ENCODE results near the gene TPP2. TPM values are rescaled to one million over a fixed set of nuclear protein-coding genes. Genes with fewer than 3 reads are reported as not detected.
A peak's percentile ranks its signal among the peaks of the same experiment; 100 is the strongest.

TPP2 gene
- total RNA-seq, 1 donor from 2014 or later = 51.4 TPM

GRCh38 chr13:102707467-102707866 lies 110.7 kb downstream of the TPP2 start:
- DNase-seq (ENCODE audit: low read depth) = peak; percentile 76
- Histone ChIP-seq H3K27me3 (ENCODE audit: control insufficient read depth, insufficient read depth, low read length) (no peaks in the 10 kb centered on the region), H3K4me3 (ENCODE audit: low read depth, low read length) (no peak overlapping the region), H3K36me3 (ENCODE audit: control insufficient read depth, insufficient read depth, low read length) (no peaks in the 10 kb centered on the region)
- TF ChIP-seq CTCF (IDR thresholded peaks at IDR 0.05; ENCODE audit: insufficient read depth, low read length, poor library complexity, severe bottlenecking) = no peak

- Histone ChIP-seq H3K27me3 (ENCODE audit: control insufficient read depth, insufficient read depth, low read length) (no peaks in the 10 kb centered on the region), H3K4me3 (ENCODE audit: low read depth, low read length) (no peak overlapping the region), H3K36me3 (ENCODE audit: control insufficient read depth, insufficient read depth, low read length) (no peaks in the 10 kb centered on the region)
- TF ChIP-seq CTCF (IDR thresholded peaks at IDR 0.05; ENCODE audit: insufficient read depth, low read length, poor library complexity, severe bottlenecking) = no peak
- DNase-seq (ENCODE audit: low read depth) = no peak
These were observed 111.4 kb downstream of the TPP2 start for GRCh38 chr13:102708211-102708610.

GRCh38 chr13:102708991-102709390 lies 112.2 kb downstream of the TPP2 start:
- no peak for TF ChIP-seq CTCF (IDR thresholded peaks at IDR 0.05; ENCODE audit: insufficient read depth, low read length, poor library complexity, severe bottlenecking)
- Histone ChIP-seq H3K4me3 (ENCODE audit: low read depth, low read length) (no peak overlapping the region), H3K36me3 (ENCODE audit: control insufficient read depth, insufficient read depth, low read length) (no peaks in the 10 kb centered on the region), H3K27me3 (ENCODE audit: control insufficient read depth, insufficient read depth, low read length) (no peaks in the 10 kb centered on the region)
- DNase-seq (ENCODE audit: low read depth) = no peak

- no peaks in the 10 kb centered on the region for H3K27me3 ChIP-seq (ENCODE audit: control insufficient read depth, insufficient read depth, low read length)
- TF ChIP-seq CTCF (IDR thresholded peaks at IDR 0.05; ENCODE audit: insufficient read depth, low read length, poor library complexity, severe bottlenecking) = no peak
- DNase-seq (ENCODE audit: low read depth) = no peak
- H3K36me3 ChIP-seq (ENCODE audit: control insufficient read depth, insufficient read depth, low read length) = no peaks in the 10 kb centered on the region
- no peak overlapping the region for H3K4me3 ChIP-seq (ENCODE audit: low read depth, low read length)
These were observed 112.8 kb downstream of the TPP2 start for GRCh38 chr13:102709536-102709935.

- Histone ChIP-seq H3K27me3 (ENCODE audit: control insufficient read depth, insufficient read depth, low read length) (no peaks in the 10 kb centered on the region), H3K36me3 (ENCODE audit: control insufficient read depth, insufficient read depth, low read length) (no peaks in the 10 kb centered on the region), H3K4me3 (ENCODE audit: low read depth, low read length) (no peak overlapping the region)
- DNase-seq (ENCODE audit: low read depth) = no peak
- TF ChIP-seq CTCF (IDR thresholded peaks at IDR 0.05; ENCODE audit: insufficient read depth, low read length, poor library complexity, severe bottlenecking) = no peak
These were observed 113.5 kb downstream of the TPP2 start for GRCh38 chr13:102710261-102710679.

GRCh38 chr13:102715447-102715846 lies 118.7 kb downstream of the TPP2 start:
- H3K27me3 ChIP-seq (ENCODE audit: control insufficient read depth, insufficient read depth, low read length) = no peaks in the 10 kb centered on the region
- no peak for DNase-seq (ENCODE audit: low read depth)
- H3K36me3 ChIP-seq (ENCODE audit: control insufficient read depth, insufficient read depth, low read length) = no peaks in the 10 kb centered on the region
- no peak overlapping the region for H3K4me3 ChIP-seq (ENCODE audit: low read depth, low read length)
- TF ChIP-seq CTCF (IDR thresholded peaks at IDR 0.05; ENCODE audit: insufficient read depth, low read length, poor library complexity, severe bottlenecking) = no peak

All from kidney epithelial cell (primary cell).